K562 (cell line): ENCODE data around the gene SH3BP2. TPM values are rescaled to one million over a fixed set of nuclear protein-coding genes. Genes with fewer than 3 reads are reported as not detected.
A peak's percentile ranks its signal among the peaks of the same experiment; 100 is the strongest.

Experiments
- BCOR ChIP-seq: fragments of 450-650 bp; IDR thresholded peaks from 2 replicates; pipeline ENCODE4 v1.6.1; 2016
- BRD9 ChIP-seq: fragments of 450-650 bp; IDR thresholded peaks from 2 replicates; pipeline ENCODE4 v1.6.1; 2018; ENCODE audit warnings: low read depth; ENCODE audit not compliant: partially characterized antibody
- CBX5 ChIP-seq: IDR thresholded peaks from 2 replicates; pipeline ENCODE4 v1.6.1; 2014; ENCODE audit warnings: low read depth, borderline replicate concordance
- CTCF ChIP-seq, 3 experiments: IDR thresholded peaks in 2 of 3; conservative IDR thresholded peaks in 1 of 3; 2 replicates each; pipeline ENCODE4 v1.5.1; 2011 to 2012; ENCODE audit warnings: low read length in 3 of 3, mild to moderate bottlenecking in 3 of 3, control low read depth in 2 of 3, improper control_type of control experiment in 1 of 3, inconsistent platforms in 1 of 3, low read depth in 1 of 3, mixed read lengths in 1 of 3, moderate library complexity in 1 of 3; ENCODE audit not compliant: insufficient read depth in 2 of 3
- CTCFL ChIP-seq: IDR thresholded peaks from 2 replicates; pipeline ENCODE4 v1.6.1; 2011; ENCODE audit warnings: borderline replicate concordance, low read depth, mild to moderate bottlenecking, moderate library complexity, low read length; ENCODE audit not compliant: insufficient read depth, poor library complexity, severe bottlenecking
- FOS ChIP-seq: IDR thresholded peaks from 3 replicates; pipeline ENCODE4 v1.6.1; 2011; ENCODE audit not compliant: insufficient read length; ENCODE audit errors: extremely low read depth
- HCFC1 ChIP-seq: IDR thresholded peaks from 2 replicates; pipeline ENCODE4 v1.6.1; 2012; ENCODE audit warnings: low read depth, low read length, improper control_type of control experiment
- HES1 ChIP-seq: fragments of 450-650 bp; IDR thresholded peaks from 2 replicates; pipeline ENCODE4 v1.6.1; 2016; ENCODE audit warnings: low read depth, mild to moderate bottlenecking, moderate library complexity
- KDM1A ChIP-seq, 2 experiments: fragments of 450-650 bp; IDR thresholded peaks; 2 replicates each; pipeline ENCODE4 v1.6.1; 2016; ENCODE audit warnings: mild to moderate bottlenecking in 2 of 2
- KLF6 ChIP-seq: fragments of 250-450 bp; sonication (Bioruptor Pico); IDR thresholded peaks from 2 replicates; pipeline ENCODE4 v1.4.0; 2020; ENCODE audit warnings: mild to moderate bottlenecking, moderate library complexity, borderline replicate concordance
- MAFG ChIP-seq: fragments of 450-650 bp; conservative IDR thresholded peaks from 2 replicates; pipeline ENCODE4 v1.6.1; 2016; ENCODE audit warnings: missing genetic modification characterization, missing compliant biosample characterization
- NFRKB ChIP-seq: fragments of 450-650 bp; IDR thresholded peaks from 2 replicates; pipeline ENCODE4 v1.6.1; 2016; ENCODE audit warnings: low read depth
- NRF1 ChIP-seq, 2 experiments: fragments of 450-650 bp; IDR thresholded peaks in 1 of 2; conservative IDR thresholded peaks in 1 of 2; 2 replicates each; pipeline ENCODE4 v1.6.1; 2014; ENCODE audit warnings: mild to moderate bottlenecking in 2 of 2
- PCBP2 ChIP-seq: fragments of 200-400 bp; formaldehyde crosslinking; IDR thresholded peaks from 2 replicates; pipeline ENCODE4 v1.6.1; 2018; ENCODE audit warnings: low read length, low read depth, mild to moderate bottlenecking, moderate library complexity; ENCODE audit not compliant: poor library complexity, severe bottlenecking
- POLR2AphosphoS5 ChIP-seq: IDR thresholded peaks from 2 replicates; pipeline ENCODE4 v1.6.1; 2011; ENCODE audit warnings: mild to moderate bottlenecking, low read depth, low read length, moderate library complexity; ENCODE audit not compliant: control insufficient read depth, insufficient read depth
- SMAD1 ChIP-seq: fragments of 150-350 bp; IDR thresholded peaks from 2 replicates; pipeline ENCODE4 v1.6.1; 2014; ENCODE audit warnings: low read length, low read depth; ENCODE audit not compliant: partially characterized antibody
- TAF1 ChIP-seq: IDR thresholded peaks from 2 replicates; pipeline ENCODE4 v1.6.1; 2011; ENCODE audit warnings: mild to moderate bottlenecking, low read length, moderate library complexity; ENCODE audit not compliant: insufficient read depth, control insufficient read depth, severe bottlenecking; ENCODE audit errors: extremely low read depth
- TCF15 ChIP-seq: fragments of 250-450 bp; sonication (Bioruptor Pico); IDR thresholded peaks from 2 replicates; pipeline ENCODE4 v1.8.0; 2022; ENCODE audit warnings: moderate library complexity, mild to moderate bottlenecking, inconsistent platforms
- ZKSCAN3 ChIP-seq: fragments of 250-450 bp; sonication (Bioruptor Pico); IDR thresholded peaks from 2 replicates; pipeline ENCODE4 v1.4.0; 2020
- ZNF121 ChIP-seq: sonication (generic); formaldehyde crosslinking; conservative IDR thresholded peaks from 2 replicates; pipeline ENCODE4 v1.8.0; 2022; ENCODE audit warnings: missing genetic modification reagents
- ZNF316 ChIP-seq: fragments of 450-650 bp; IDR thresholded peaks from 2 replicates; pipeline ENCODE4 v1.6.1; 2016
- ZNF324 ChIP-seq: fragments of 250-450 bp; sonication (Bioruptor Pico); IDR thresholded peaks from 2 replicates; pipeline ENCODE4 v1.4.0; 2020; ENCODE audit warnings: mild to moderate bottlenecking
- ZNF830 ChIP-seq: fragments of 250-450 bp; sonication (Bioruptor Pico); IDR thresholded peaks from 2 replicates; pipeline ENCODE4 v1.5.0; 2021; ENCODE audit warnings: mild to moderate bottlenecking
- polyA plus RNA-seq, 8 experiments: library from polyadenylated mRNA; depleted of rRNA in 4 of 8; stranded (reverse) in 5 of 8; unstranded in 3 of 8; fragments of >200 nt; fragmentation: Nextera tagmentation in 2 of 8; fragmentation: Illumina TruSeq in 1 of 8; extraction: Ambion mirVana in 2 of 8; extraction: Trizol in 1 of 8; gene quantifications; 2 replicates each; pipeline versions ENCODE4 v1.2.1 to v1.2.3, GENCODE V29; 2011 to 2014; ENCODE audit warnings: inconsistent platforms in 1 of 8, missing spikeins in 1 of 8
- total RNA-seq, 7 experiments: library from RNA; depleted of rRNA in 6 of 7; stranded (reverse); fragments of >200 nt in 6 of 7; fragmentation: Illumina TruSeq in 2 of 7; extraction: Trizol in 2 of 7; gene quantifications; 2 replicates each; pipeline versions ENCODE4 v1.2.1 to v1.2.3, GENCODE V29; 2011 to 2021; ENCODE audit warnings: low replicate concordance in 1 of 7

The SH3BP2 gene
- total and polyA plus RNA-seq, 9 of the 15 experiments (the other 6 are each of a cell fraction or from before 2014, with no cell fraction given) = 0.34 to 16.0 (median 5.1) TPM

GRCh38 chr4:2867758-2868491 lies 75.0 kb downstream of the SH3BP2 start (continued):
- no peak for TF ChIP-seq ZNF324
- no peak for TF ChIP-seq CTCF (IDR thresholded peaks at IDR 0.05 in 2 of 3, conservative IDR thresholded peaks at IDR 0.05 in 1 of 3; ENCODE audit: insufficient read depth in 2 of 3, low read depth in 1 of 3, low read length in 3 of 3)
- TF ChIP-seq PCBP2 = no peak
- TF ChIP-seq TCF15 = no peak
- TF ChIP-seq ZKSCAN3 (CRISPR knock-in tag) = no peak
- no peak for TF ChIP-seq CBX5
- peak; percentile 99 to 100 for TF ChIP-seq KDM1A (IDR thresholded peaks at IDR 0.05)
- no peak for TF ChIP-seq ZNF830
- TF ChIP-seq BRD9 = no peak
- peak; percentile 77 for TF ChIP-seq HES1
- TF ChIP-seq SMAD1 = no peak
- no peak for TF ChIP-seq HCFC1
- no peak for TF ChIP-seq TAF1
- no peak for TF ChIP-seq KLF6 (CRISPR knock-in tag)
- no peak for TF ChIP-seq NFRKB
- TF ChIP-seq NRF1 (conservative IDR thresholded peaks at IDR 0.05 in 1 of 2, IDR thresholded peaks at IDR 0.05 in 1 of 2) = peak; percentile 20 to 45; a peak in 2 of 4 replicates
- peak; percentile 46; the same call in 1 of the 2 replicates for TF ChIP-seq ZNF316
- peak; percentile 83 for TF ChIP-seq BCOR
- no peak for TF ChIP-seq CTCFL
- TF ChIP-seq POLR2AphosphoS5 = peak; percentile 93
- TF ChIP-seq FOS = no peak
- TF ChIP-seq MAFG (tag) = no peak
- no peak for TF ChIP-seq ZNF121 (CRISPR knock-in tag)
